Progenitor cell of endocrine pancreas (in vitro differentiated cells): ENCODE data around the gene GANC. TPM values are rescaled to one million over a fixed set of nuclear protein-coding genes. Genes with fewer than 3 reads are reported as not detected.

Experiments used
- DNase-seq: peaks from one replicate; pipeline ENCODE4 v3.0.0; 2021; ENCODE audit warnings: low spot score; ENCODE audit not compliant: unreplicated experiment
- H3K27ac Mint-ChIP-seq: 2 replicates; pipeline ENCODE4 v1.8.0; 2021; ENCODE audit warnings: mild to moderate bottlenecking, moderate library complexity, mixed read lengths
- H3K27me3 Mint-ChIP-seq: 2 replicates; pipeline ENCODE4 v1.8.0; 2021; ENCODE audit warnings: mixed read lengths
- H3K36me3 Mint-ChIP-seq: 2 replicates; pipeline ENCODE4 v1.8.0; 2022; ENCODE audit warnings: mixed read lengths; ENCODE audit not compliant: insufficient read depth
- H3K4me1 Mint-ChIP-seq: 2 replicates; pipeline ENCODE4 v1.8.0; 2021; ENCODE audit warnings: low read depth, mixed read lengths
- H3K4me3 Mint-ChIP-seq: 2 replicates; pipeline ENCODE4 v1.8.0; 2021; ENCODE audit warnings: low read depth, mild to moderate bottlenecking, moderate library complexity, mixed read lengths
- H3K9me3 Mint-ChIP-seq: 2 replicates; pipeline ENCODE4 v1.8.0; 2021; ENCODE audit warnings: low read depth, mixed read lengths
- total RNA-seq: library from RNA; stranded (reverse); gene quantifications from 2 replicates; pipeline ENCODE4 v1.2.1, GENCODE V29; 2021
- TF ChIP-seq, protein P1 (sequence below): fragments of 200-600 bp; sonication (generic); IDR thresholded peaks from one replicate; pipeline ENCODE4 v1.5.0; 2021; ENCODE audit warnings: antibody characterized with exemption, mild to moderate bottlenecking; ENCODE audit not compliant: unreplicated experiment

Gene GANC
- total RNA-seq, 1 donor from 2014 or later: 20.6 TPM

DNA sequence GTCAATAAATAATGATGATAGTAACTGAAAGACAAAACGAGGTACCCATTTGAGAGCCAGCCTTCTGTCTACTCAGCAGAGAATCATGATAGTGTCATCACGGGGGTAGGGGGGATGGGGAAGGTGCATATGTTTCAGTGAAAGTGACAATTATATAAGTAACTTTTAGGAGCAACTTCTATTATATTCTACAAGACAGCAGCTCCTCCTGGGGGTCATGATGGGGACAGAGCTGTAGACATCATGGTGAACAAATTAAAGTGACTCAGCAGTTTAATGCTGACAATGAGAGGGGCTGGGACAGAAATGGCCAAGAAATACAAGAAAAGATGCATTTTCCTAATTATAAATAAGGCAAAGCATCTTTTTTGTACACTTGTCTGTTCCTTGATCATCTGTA, 98.1 kb downstream of the GANC start:
- Mint-ChIP-seq H3K4me1 (no peaks in the 10 kb centered on the region), H3K9me3 (peaks cover 10% of the 10 kb centered on the region), H3K4me3 (no peak overlapping the region), H3K36me3 (no peaks in the 10 kb centered on the region), H3K27ac (no peak overlapping the region), H3K27me3 (no peaks in the 10 kb centered on the region)
- no peak for DNase-seq
- TF ChIP-seq, protein P1, sequence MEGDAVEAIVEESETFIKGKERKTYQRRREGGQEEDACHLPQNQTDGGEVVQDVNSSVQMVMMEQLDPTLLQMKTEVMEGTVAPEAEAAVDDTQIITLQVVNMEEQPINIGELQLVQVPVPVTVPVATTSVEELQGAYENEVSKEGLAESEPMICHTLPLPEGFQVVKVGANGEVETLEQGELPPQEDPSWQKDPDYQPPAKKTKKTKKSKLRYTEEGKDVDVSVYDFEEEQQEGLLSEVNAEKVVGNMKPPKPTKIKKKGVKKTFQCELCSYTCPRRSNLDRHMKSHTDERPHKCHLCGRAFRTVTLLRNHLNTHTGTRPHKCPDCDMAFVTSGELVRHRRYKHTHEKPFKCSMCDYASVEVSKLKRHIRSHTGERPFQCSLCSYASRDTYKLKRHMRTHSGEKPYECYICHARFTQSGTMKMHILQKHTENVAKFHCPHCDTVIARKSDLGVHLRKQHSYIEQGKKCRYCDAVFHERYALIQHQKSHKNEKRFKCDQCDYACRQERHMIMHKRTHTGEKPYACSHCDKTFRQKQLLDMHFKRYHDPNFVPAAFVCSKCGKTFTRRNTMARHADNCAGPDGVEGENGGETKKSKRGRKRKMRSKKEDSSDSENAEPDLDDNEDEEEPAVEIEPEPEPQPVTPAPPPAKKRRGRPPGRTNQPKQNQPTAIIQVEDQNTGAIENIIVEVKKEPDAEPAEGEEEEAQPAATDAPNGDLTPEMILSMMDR: no peak

DNA sequence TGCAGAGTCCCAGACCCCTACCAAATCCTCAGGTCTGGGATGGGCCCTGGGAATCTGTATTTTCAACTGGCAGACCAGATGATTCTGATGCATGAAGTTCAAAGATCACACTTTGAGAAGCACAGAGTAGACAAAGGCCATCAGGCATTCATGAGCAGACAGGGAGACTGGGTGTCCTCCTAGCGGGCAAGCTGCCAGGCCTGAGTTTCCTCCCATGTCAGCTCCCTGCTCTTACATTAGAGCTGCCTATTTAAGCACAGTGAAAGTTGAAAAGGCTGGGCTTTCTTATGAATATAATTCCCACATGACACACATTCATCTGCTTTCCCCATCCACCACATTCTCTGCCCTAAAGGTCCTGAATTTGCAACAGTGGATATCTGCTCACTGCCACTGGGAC, 100.3 kb downstream of the GANC start:
- DNase-seq: no peak
- H3K9me3 Mint-ChIP-seq: peaks cover 21% of the 10 kb centered on the region
- H3K4me1 Mint-ChIP-seq: no peaks in the 10 kb centered on the region
- TF ChIP-seq, protein P1: no peak
- no peak overlapping the region for H3K27ac Mint-ChIP-seq
- H3K4me3 Mint-ChIP-seq: no peak overlapping the region
- H3K27me3 Mint-ChIP-seq: no peaks in the 10 kb centered on the region
- peaks cover 2% of the 10 kb centered on the region for H3K36me3 Mint-ChIP-seq

DNA sequence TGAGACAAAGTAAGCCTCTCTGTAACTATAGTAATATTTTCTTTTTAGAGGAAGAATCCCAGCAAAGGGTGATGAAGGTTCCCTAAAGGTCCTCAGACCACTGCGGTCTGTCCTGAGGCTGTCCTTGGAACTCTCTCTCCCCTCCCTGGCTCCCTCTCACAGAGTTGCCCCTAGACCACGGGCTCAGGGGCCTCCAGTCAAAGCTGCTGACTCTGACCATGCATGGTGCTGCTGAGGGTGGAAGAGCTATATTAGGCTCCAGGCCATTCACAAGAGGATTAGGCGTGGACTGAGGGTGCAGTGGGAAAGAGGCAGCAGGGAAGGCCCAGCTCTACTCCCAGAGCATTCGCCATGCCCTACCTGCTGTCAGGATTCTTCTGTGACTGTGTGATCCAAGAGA, 100.9 kb downstream of the GANC start:
- Mint-ChIP-seq H3K9me3 (peaks cover 24% of the 10 kb centered on the region), H3K27ac (no peak overlapping the region)
- DNase-seq: no peak

DNA sequence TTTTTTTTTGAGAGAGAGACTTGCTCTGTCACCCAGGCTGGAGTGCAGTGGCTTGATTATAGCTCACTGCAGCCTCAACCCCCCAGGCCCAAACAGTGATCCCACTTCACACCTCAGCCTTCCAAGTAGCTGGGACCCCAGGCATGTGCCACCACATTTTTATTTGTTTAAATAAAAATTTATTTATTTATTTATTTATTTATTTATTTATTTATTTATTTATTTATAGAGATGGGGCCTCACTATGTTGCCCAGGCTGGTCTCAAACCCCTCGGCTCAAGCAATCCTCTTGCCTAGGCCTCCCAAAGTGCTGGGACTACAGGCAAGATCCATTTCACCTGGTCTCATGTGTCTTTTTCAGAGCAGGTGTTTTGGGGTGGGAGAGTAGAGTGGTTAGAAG, 101.8 kb downstream of the GANC start:
- TF ChIP-seq, protein P1: no peak

More for the DNA sequence above, 100.9 kb downstream of the GANC start:
- TF ChIP-seq, protein P1: no peak
- H3K27me3 Mint-ChIP-seq: no peaks in the 10 kb centered on the region
- H3K4me3 Mint-ChIP-seq: no peak overlapping the region
- no peaks in the 10 kb centered on the region for H3K4me1 Mint-ChIP-seq
- H3K36me3 Mint-ChIP-seq: peaks cover 3% of the 10 kb centered on the region

DNA sequence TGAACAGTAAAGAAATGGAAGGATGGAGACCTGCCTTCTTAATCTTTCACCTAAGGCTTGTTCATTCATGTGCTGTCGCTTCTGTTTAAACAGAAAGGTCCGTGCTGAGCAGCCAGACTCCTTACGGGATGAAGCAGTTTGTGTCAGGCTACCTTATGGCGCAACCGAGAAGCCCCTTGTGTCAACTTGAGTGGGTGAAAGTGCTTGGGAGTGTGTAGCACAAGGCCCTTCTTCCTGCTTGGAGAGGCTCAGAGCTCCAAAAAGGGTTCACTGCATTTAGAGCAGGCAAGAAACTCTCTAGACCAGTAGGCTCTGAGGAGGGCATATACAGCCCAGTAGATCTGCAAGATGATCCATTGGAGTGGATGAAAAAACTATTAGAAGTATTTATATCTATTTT, 102.3 kb downstream of the GANC start:
- TF ChIP-seq, protein P1: no peak
- peaks cover 25% of the 10 kb centered on the region for H3K9me3 Mint-ChIP-seq
- H3K27me3 Mint-ChIP-seq: no peaks in the 10 kb centered on the region
- DNase-seq: no peak
- H3K4me3 Mint-ChIP-seq: no peak overlapping the region
- H3K36me3 Mint-ChIP-seq: peaks cover 3% of the 10 kb centered on the region
- H3K4me1 Mint-ChIP-seq: no peaks in the 10 kb centered on the region
- H3K27ac Mint-ChIP-seq: no peak overlapping the region

More for the DNA sequence above, 101.8 kb downstream of the GANC start:
- H3K9me3 Mint-ChIP-seq: peaks cover 25% of the 10 kb centered on the region
- H3K4me3 Mint-ChIP-seq: no peak overlapping the region
- no peaks in the 10 kb centered on the region for H3K4me1 Mint-ChIP-seq
- no peak for DNase-seq
- H3K36me3 Mint-ChIP-seq: peaks cover 3% of the 10 kb centered on the region
- H3K27ac Mint-ChIP-seq: no peak overlapping the region
- H3K27me3 Mint-ChIP-seq: no peaks in the 10 kb centered on the region
